Measurements from ENCODE around the gene MT1A. TPM values are rescaled to one million over a fixed set of nuclear protein-coding genes. Genes with fewer than 3 reads are reported as not detected.

The MT1A gene
- total and polyA plus RNA-seq, 9 donors: 1.3 to 61.0 (median 7.4) TPM; not detected in 1

- Histone ChIP-seq H3K4me1 (ENCODE audit: insufficient read depth) (peaks cover 27% of the 10 kb centered on the region), H3K27me3 (no peaks in the 10 kb centered on the region), H3K36me3 (no peaks in the 10 kb centered on the region), H3K9me3 (no peaks in the 10 kb centered on the region), H3K4me3 (peak overlapping the region; percentile 76), H3K27ac (peak overlapping the region; percentile 43 to 49)
- intact Hi-C loops (cut with DNase I): no loop called here
- WGBS, 3 donors: 24 to 37% (median 30%) methylated on average over 2 of the region's 2 CpGs
- no peak for DNase-seq
- TF ChIP-seq POLR2A (IDR thresholded peaks at IDR 0.05): no peak
- no peak for TF ChIP-seq EP300 (IDR thresholded peaks at IDR 0.05)
- TF ChIP-seq CTCF (IDR thresholded peaks at IDR 0.05): no peak
These were observed 27.8 kb upstream of the MT1A start for GRCh38 chr16:56610609-56611111.

DNA sequence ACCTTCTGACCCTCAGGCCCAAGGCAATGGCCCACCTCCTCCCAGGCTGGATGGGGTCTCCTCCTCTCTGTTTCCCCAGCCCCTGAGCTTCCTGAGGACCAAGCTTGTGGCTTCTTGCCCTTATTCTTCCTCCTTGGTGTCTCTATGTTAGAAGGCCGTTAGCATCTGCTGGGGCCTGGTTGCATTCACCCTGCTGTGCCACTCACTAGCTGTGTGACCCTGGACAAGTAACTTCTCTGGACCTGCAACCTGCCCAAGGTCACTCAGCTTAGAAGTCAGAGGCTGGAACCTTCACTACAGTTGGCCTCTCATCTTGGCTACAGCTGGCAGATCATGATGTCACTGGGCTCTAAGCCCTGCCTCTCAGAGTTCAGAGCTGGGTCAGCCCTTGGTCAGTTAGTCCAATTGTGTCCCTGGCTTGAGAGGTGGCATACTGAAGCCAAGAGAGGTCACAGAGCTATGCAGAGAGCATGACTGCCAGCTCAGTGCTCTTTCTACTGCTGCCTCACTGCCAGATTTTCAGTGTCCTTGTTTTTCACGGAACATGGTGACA is 27.1 kb upstream of the MT1A start:
- H3K36me3 ChIP-seq: no peaks in the 10 kb centered on the region
- WGBS, 3 donors: 78 to 83% (median 80%) methylated on average over 2 of the region's 2 CpGs
- intact Hi-C loops (cut with DNase I): no loop called here
- H3K4me3 ChIP-seq: no peak overlapping the region
- TF ChIP-seq POLR2A (IDR thresholded peaks at IDR 0.05): no peak
- peak; percentile 81 for TF ChIP-seq EP300 (IDR thresholded peaks at IDR 0.05)
- peaks cover 24% of the 10 kb centered on the region for H3K4me1 ChIP-seq (ENCODE audit: insufficient read depth)
- peak in 1 of 5 donors; percentile 52 for DNase-seq
- H3K27me3 ChIP-seq: no peaks in the 10 kb centered on the region
- no peak overlapping the region for H3K27ac ChIP-seq
- no peaks in the 10 kb centered on the region for H3K9me3 ChIP-seq

- no peak overlapping the region for H3K27ac ChIP-seq
- intact Hi-C loops (cut with DNase I): no loop called here
- no peak for TF ChIP-seq POLR2A (IDR thresholded peaks at IDR 0.05)
- TF ChIP-seq EP300 (IDR thresholded peaks at IDR 0.05): no peak
- TF ChIP-seq CTCF (IDR thresholded peaks at IDR 0.05): no peak
- H3K9me3 ChIP-seq: no peaks in the 10 kb centered on the region
- no peaks in the 10 kb centered on the region for H3K36me3 ChIP-seq
- H3K4me3 ChIP-seq: no peak overlapping the region
- H3K4me1 ChIP-seq (ENCODE audit: insufficient read depth): peaks cover 16% of the 10 kb centered on the region
- H3K27me3 ChIP-seq: no peaks in the 10 kb centered on the region
- no peak for DNase-seq
These were observed 24.8 kb upstream of the MT1A start for GRCh38 chr16:56613706-56614105.

- Histone ChIP-seq H3K9me3 (no peaks in the 10 kb centered on the region), H3K4me1 (ENCODE audit: insufficient read depth) (peaks cover 16% of the 10 kb centered on the region), H3K27ac (no peak overlapping the region), H3K27me3 (no peaks in the 10 kb centered on the region), H3K4me3 (no peak overlapping the region), H3K36me3 (no peaks in the 10 kb centered on the region)
- no peak for DNase-seq
- intact Hi-C loops (cut with DNase I): no loop called here
- TF ChIP-seq CTCF (IDR thresholded peaks at IDR 0.05) (no peak), EP300 (IDR thresholded peaks at IDR 0.05) (no peak), POLR2A (IDR thresholded peaks at IDR 0.05) (no peak)
These were observed 23.9 kb upstream of the MT1A start for GRCh38 chr16:56614549-56614991.

DNA sequence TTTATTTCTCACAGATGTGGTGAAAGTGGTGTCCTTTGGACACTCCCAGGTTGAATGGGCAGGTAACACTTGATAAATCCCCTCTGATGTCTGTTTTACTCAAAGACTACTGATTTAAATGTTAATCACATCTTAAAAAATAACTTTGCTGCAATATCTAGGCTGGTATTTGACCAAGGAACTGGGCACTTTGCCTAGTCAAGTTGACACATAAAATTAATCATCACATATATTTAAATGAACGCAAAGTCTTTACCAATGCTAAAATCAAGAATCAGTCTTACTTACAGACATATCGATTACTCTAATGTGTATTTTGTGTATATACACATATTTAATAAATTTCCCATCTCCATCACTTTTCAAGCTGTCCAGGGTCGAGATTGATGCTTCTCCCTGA is 23.1 kb upstream of the MT1A start:
- TF ChIP-seq EP300 (IDR thresholded peaks at IDR 0.05) (no peak), CTCF (IDR thresholded peaks at IDR 0.05) (no peak)
- Histone ChIP-seq H3K36me3 (no peaks in the 10 kb centered on the region), H3K4me1 (ENCODE audit: insufficient read depth) (peaks cover 11% of the 10 kb centered on the region), H3K27ac (no peak overlapping the region), H3K4me3 (no peak overlapping the region), H3K9me3 (no peaks in the 10 kb centered on the region), H3K27me3 (no peaks in the 10 kb centered on the region)
- WGBS, 3 donors: 92 to 93% (median 93%) methylated on average over 3 of the region's 3 CpGs
- intact Hi-C loops (cut with DNase I): no loop called here
- DNase-seq: no peak

Measured in ovary (tissue), 9 donors.